ENCODE results near the gene MGAT5. TPM values are rescaled to one million over a fixed set of nuclear protein-coding genes. Genes with fewer than 3 reads are reported as not detected.

Gene MGAT5
- total and polyA plus RNA-seq, 2 donors from 2014 or later, result 14.3 to 40.9 TPM

DNA sequence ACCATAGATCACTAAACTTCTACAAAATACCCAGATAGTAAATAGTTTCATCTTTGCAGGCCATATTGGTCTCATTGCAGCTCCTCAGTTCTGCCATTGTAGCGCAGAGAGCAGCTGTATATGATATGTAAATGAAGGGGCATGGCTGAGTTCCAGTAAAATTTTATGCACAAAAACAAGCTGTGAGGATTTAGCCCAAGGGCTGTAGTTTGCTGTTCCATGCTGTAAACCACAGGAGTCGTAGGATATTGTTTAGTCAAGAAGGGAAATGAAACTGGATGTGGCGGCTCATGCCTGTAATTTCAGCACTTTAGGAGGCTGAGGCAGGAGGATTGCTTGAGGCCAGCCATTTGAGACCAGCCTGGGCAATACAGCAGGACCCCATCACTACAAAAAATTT lies 83.0 kb downstream of the MGAT5 start:
- no peak for FAIRE-seq

DNA sequence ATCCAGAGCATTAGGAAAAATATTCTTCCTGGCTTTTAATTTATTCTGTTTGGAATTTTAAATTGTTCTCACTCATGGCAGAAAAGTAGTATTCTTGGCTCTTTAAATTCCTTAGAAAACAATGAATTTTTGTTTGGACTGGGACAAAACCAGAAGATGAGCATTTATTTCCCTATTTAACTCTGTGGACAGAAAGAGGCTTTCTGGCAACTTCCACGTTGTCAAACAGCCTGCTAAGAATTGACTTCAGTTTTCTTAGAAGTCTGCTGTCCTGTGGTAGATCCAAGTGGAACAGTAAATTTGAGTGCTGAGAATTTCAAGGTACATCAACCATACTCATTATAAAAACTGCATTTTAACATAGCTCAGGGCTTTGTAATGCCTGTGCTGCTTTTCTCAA lies 83.8 kb downstream of the MGAT5 start:
- H3K4me1 ChIP-seq (ENCODE audit: control insufficient read depth in 2 of 3, insufficient read depth in 2 of 3, low read depth in 1 of 3, low read length in 3 of 3), result no peaks in the 10 kb centered on the region
- FAIRE-seq, result no peak
- H3K4me3 ChIP-seq (ENCODE audit: low read length in 3 of 3), result no peak overlapping the region
- H3K9ac ChIP-seq (ENCODE audit: low read length in 3 of 3), result no peak overlapping the region
- DNase-seq, result no peak
- no peaks in the 10 kb centered on the region for H3K36me3 ChIP-seq (ENCODE audit: control insufficient read depth in 2 of 3, insufficient read depth in 3 of 3, low read length in 3 of 3)
- no peak overlapping the region for H3K27ac ChIP-seq (ENCODE audit: low read depth in 2 of 2, low read length in 2 of 2)
- TF ChIP-seq, protein P1, sequence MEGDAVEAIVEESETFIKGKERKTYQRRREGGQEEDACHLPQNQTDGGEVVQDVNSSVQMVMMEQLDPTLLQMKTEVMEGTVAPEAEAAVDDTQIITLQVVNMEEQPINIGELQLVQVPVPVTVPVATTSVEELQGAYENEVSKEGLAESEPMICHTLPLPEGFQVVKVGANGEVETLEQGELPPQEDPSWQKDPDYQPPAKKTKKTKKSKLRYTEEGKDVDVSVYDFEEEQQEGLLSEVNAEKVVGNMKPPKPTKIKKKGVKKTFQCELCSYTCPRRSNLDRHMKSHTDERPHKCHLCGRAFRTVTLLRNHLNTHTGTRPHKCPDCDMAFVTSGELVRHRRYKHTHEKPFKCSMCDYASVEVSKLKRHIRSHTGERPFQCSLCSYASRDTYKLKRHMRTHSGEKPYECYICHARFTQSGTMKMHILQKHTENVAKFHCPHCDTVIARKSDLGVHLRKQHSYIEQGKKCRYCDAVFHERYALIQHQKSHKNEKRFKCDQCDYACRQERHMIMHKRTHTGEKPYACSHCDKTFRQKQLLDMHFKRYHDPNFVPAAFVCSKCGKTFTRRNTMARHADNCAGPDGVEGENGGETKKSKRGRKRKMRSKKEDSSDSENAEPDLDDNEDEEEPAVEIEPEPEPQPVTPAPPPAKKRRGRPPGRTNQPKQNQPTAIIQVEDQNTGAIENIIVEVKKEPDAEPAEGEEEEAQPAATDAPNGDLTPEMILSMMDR (IDR thresholded peaks at IDR 0.05; ENCODE audit: borderline replicate concordance, extremely low read depth, insufficient read depth), result no peak
- intact Hi-C loops (cut with DNase I), result no loop called here
- no peaks in the 10 kb centered on the region for H3K9me3 ChIP-seq (ENCODE audit: control insufficient read depth in 2 of 3, insufficient read depth in 1 of 3, low read length in 3 of 3)
- no peaks in the 10 kb centered on the region for H3K27me3 ChIP-seq (ENCODE audit: control insufficient read depth, insufficient read depth, low read length)

More for the DNA sequence above, 83.0 kb downstream of the MGAT5 start:
- no peaks in the 10 kb centered on the region for H3K4me1 ChIP-seq (ENCODE audit: control insufficient read depth in 2 of 3, insufficient read depth in 2 of 3, low read depth in 1 of 3, low read length in 3 of 3)
- TF ChIP-seq, protein P1 (IDR thresholded peaks at IDR 0.05; ENCODE audit: borderline replicate concordance, extremely low read depth, insufficient read depth), result no peak
- H3K27ac ChIP-seq (ENCODE audit: low read depth in 2 of 2, low read length in 2 of 2), result no peak overlapping the region
- DNase-seq, result no peak
- H3K9ac ChIP-seq (ENCODE audit: low read length in 3 of 3), result no peak overlapping the region
- no peak overlapping the region for H3K4me3 ChIP-seq (ENCODE audit: low read length in 3 of 3)
- intact Hi-C loops (cut with DNase I), result no loop called here
- H3K36me3 ChIP-seq (ENCODE audit: control insufficient read depth in 2 of 3, insufficient read depth in 3 of 3, low read length in 3 of 3), result no peaks in the 10 kb centered on the region
- no peaks in the 10 kb centered on the region for H3K9me3 ChIP-seq (ENCODE audit: control insufficient read depth in 2 of 3, insufficient read depth in 1 of 3, low read length in 3 of 3)
- no peaks in the 10 kb centered on the region for H3K27me3 ChIP-seq (ENCODE audit: control insufficient read depth, insufficient read depth, low read length)

DNA sequence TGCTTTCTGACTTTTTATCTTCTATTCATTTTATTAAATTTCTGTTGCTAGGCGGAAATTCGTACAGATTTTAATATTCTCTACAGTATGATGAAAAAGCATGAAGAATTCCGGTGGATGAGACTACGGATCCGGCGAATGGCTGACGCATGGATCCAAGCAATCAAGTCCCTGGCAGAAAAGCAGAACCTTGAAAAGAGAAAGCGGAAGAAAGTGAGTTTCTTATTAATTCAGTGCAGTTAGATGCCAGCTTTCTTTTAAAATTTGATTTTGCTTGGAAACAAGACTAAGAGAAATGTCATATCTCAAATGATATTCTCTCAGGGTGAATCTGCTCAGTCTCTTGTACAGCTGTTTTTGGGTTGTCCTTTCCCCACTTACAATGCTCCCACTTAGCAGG lies 84.3 kb downstream of the MGAT5 start:
- H3K9ac ChIP-seq (ENCODE audit: low read length in 3 of 3), result no peak overlapping the region
- no peaks in the 10 kb centered on the region for H3K36me3 ChIP-seq (ENCODE audit: control insufficient read depth in 2 of 3, insufficient read depth in 3 of 3, low read length in 3 of 3)
- H3K27ac ChIP-seq (ENCODE audit: low read depth in 2 of 2, low read length in 2 of 2), result no peak overlapping the region
- intact Hi-C loops (cut with DNase I), result no loop called here
- no peak overlapping the region for H3K4me3 ChIP-seq (ENCODE audit: low read length in 3 of 3)
- FAIRE-seq (no peak), DNase-seq (no peak)
- no peaks in the 10 kb centered on the region for H3K4me1 ChIP-seq (ENCODE audit: control insufficient read depth in 2 of 3, insufficient read depth in 2 of 3, low read depth in 1 of 3, low read length in 3 of 3)
- H3K27me3 ChIP-seq (ENCODE audit: control insufficient read depth, insufficient read depth, low read length), result no peaks in the 10 kb centered on the region
- TF ChIP-seq, protein P1 (IDR thresholded peaks at IDR 0.05; ENCODE audit: borderline replicate concordance, extremely low read depth, insufficient read depth), result no peak
- no peaks in the 10 kb centered on the region for H3K9me3 ChIP-seq (ENCODE audit: control insufficient read depth in 2 of 3, insufficient read depth in 1 of 3, low read length in 3 of 3)

DNA sequence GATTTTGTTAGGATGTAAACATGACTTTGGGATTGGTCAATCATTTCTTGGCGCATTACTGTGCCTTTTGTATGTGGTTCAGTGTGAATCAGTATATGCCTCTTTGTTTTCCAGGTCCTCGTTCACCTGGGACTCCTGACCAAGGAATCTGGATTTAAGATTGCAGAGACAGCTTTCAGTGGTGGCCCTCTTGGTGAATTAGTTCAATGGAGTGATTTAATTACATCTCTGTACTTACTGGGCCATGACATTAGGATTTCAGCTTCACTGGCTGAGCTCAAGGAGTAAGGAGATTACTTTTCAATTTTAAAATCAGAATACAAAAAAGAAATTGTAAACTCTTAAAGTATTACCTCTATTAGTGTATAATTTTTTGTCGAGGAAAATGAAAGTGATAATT lies 87.6 kb downstream of the MGAT5 start:
- no peak overlapping the region for H3K27ac ChIP-seq (ENCODE audit: low read depth in 2 of 2, low read length in 2 of 2)
- no peak for FAIRE-seq
- TF ChIP-seq, protein P1 (IDR thresholded peaks at IDR 0.05; ENCODE audit: borderline replicate concordance, extremely low read depth, insufficient read depth), result no peak

More for the DNA sequence above, 87.6 kb downstream of the MGAT5 start:
- intact Hi-C loops (cut with DNase I), result no loop called here
- DNase-seq, result peak in 2 of 5 donors; percentile 41 to 42
- Histone ChIP-seq H3K27me3 (ENCODE audit: control insufficient read depth, insufficient read depth, low read length) (no peaks in the 10 kb centered on the region), H3K4me1 (ENCODE audit: control insufficient read depth in 2 of 3, insufficient read depth in 2 of 3, low read depth in 1 of 3, low read length in 3 of 3) (no peaks in the 10 kb centered on the region), H3K36me3 (ENCODE audit: control insufficient read depth in 2 of 3, insufficient read depth in 3 of 3, low read length in 3 of 3) (no peaks in the 10 kb centered on the region), H3K9me3 (ENCODE audit: control insufficient read depth in 2 of 3, insufficient read depth in 1 of 3, low read length in 3 of 3) (no peaks in the 10 kb centered on the region), H3K4me3 (ENCODE audit: low read length in 3 of 3) (no peak overlapping the region), H3K9ac (ENCODE audit: low read length in 3 of 3) (no peak overlapping the region)
